HEK293 (cell line): ENCODE measurements around the gene ZNF625.
"Not testable (repeated sequence)": the region's sequence is repeated elsewhere in the genome, so short reads cannot be mapped to it uniquely, and the experiment has no call there.

Experiments
- CTCF ChIA-PET: fragments of 350-600 bp; formaldehyde crosslinking; extraction: SDS; loops from one replicate; lab custom pipeline; 2021; ENCODE audit warnings: antibody characterized with exemption; lab: Yijun Ruan, JAX
- POLR2A ChIA-PET: fragments of 300-600 bp; formaldehyde crosslinking; extraction: SDS; loops from one replicate; lab custom pipeline; 2020; ENCODE audit warnings: antibody characterized with exemption, inconsistent platforms; lab: Yijun Ruan, JAX
- H3K27ac ChIP-seq: fragments of 200-500 bp; sonication (Bioruptor generic); 2 replicates; pipeline ENCODE4 v1.5.1; 2014; ENCODE audit warnings: low read depth, low read length, control low read depth, inconsistent platforms; ENCODE audit errors: extremely low read depth
- H3K36me3 ChIP-seq, 2 experiments: fragments of 200-500 bp in 1 of 2; sonication (Bioruptor generic) in 1 of 2; 1 replicate in 1 of 2; 2 replicates in 1 of 2; pipeline ENCODE4 v1.5.1; 2014 to 2017; ENCODE audit warnings: inconsistent platforms in 2 of 2, low read length in 2 of 2; ENCODE audit not compliant: control insufficient read depth in 2 of 2, insufficient read depth in 1 of 2
- H3K4me1 ChIP-seq: fragments of 200-500 bp; sonication (Bioruptor generic); 2 replicates; pipeline ENCODE4 v1.5.1; 2014; ENCODE audit warnings: mild to moderate bottlenecking, low read length, inconsistent platforms; ENCODE audit not compliant: control insufficient read depth, insufficient read depth
- H3K4me3 ChIP-seq: 2 replicates; pipeline ENCODE4 v1.5.1; 2011; ENCODE audit warnings: low read depth, mild to moderate bottlenecking, control low read depth, low read length, moderate library complexity
- H3K9me3 ChIP-seq: fragments of 200-500 bp; sonication (Bioruptor generic); 2 replicates; pipeline ENCODE4 v1.5.1; 2014; ENCODE audit warnings: low read depth, low read length, inconsistent platforms; ENCODE audit not compliant: control insufficient read depth, insufficient read depth
- BCL11B ChIP-seq: fragments of 450-650 bp; formaldehyde crosslinking; IDR thresholded peaks from 2 replicates; pipeline ENCODE4 v1.5.1; 2016; ENCODE audit warnings: low read depth, missing biosample characterization, missing genetic modification characterization
- MEIS1 ChIP-seq: sonication (generic); formaldehyde crosslinking; IDR thresholded peaks from 2 replicates; pipeline ENCODE4 v1.8.1; 2022; ENCODE audit warnings: missing genetic modification reagents, mild to moderate bottlenecking, borderline replicate concordance
- WT1 ChIP-seq: fragments of 450-650 bp; formaldehyde crosslinking; IDR thresholded peaks from 2 replicates; pipeline ENCODE4 v1.5.1; 2016; ENCODE audit warnings: missing biosample characterization, missing genetic modification characterization
- ZFP69B ChIP-seq: fragments of 450-650 bp; formaldehyde crosslinking; IDR thresholded peaks from 2 replicates; pipeline ENCODE4 v1.5.1; 2016; ENCODE audit warnings: missing biosample characterization, missing genetic modification characterization
- ZIC2 ChIP-seq: fragments of 450-650 bp; formaldehyde crosslinking; IDR thresholded peaks from 2 replicates; pipeline ENCODE4 v1.5.1; 2016; ENCODE audit warnings: missing biosample characterization, missing genetic modification characterization
- ZNF221 ChIP-seq: fragments of 450-650 bp; formaldehyde crosslinking; IDR thresholded peaks from 2 replicates; pipeline ENCODE4 v1.5.1; 2017; ENCODE audit warnings: missing biosample characterization, missing genetic modification characterization, borderline replicate concordance
- ZNF266 ChIP-seq: fragments of 450-650 bp; formaldehyde crosslinking; IDR thresholded peaks from 2 replicates; pipeline ENCODE4 v1.5.1; 2016; ENCODE audit warnings: missing biosample characterization, missing genetic modification characterization, low read depth
- ZNF548 ChIP-seq: fragments of 450-650 bp; formaldehyde crosslinking; IDR thresholded peaks from 2 replicates; pipeline ENCODE4 v1.5.1; 2016; ENCODE audit warnings: missing biosample characterization, missing genetic modification characterization
- TF ChIP-seq, protein P1 (sequence below): fragments of 450-650 bp; formaldehyde crosslinking; IDR thresholded peaks from 2 replicates; pipeline ENCODE4 v1.5.1; 2016; ENCODE audit warnings: missing biosample characterization, missing genetic modification characterization
- TF ChIP-seq, protein P2 (sequence below): fragments of 450-650 bp; formaldehyde crosslinking; IDR thresholded peaks from 2 replicates; pipeline ENCODE4 v1.5.1; 2016; ENCODE audit warnings: missing biosample characterization, missing genetic modification characterization
- TF ChIP-seq, protein P3 (sequence below): fragments of 450-650 bp; formaldehyde crosslinking; IDR thresholded peaks from 2 replicates; pipeline ENCODE4 v1.5.1; 2016; ENCODE audit warnings: missing biosample characterization, missing genetic modification characterization
- TF ChIP-seq, protein P4 (sequence below): IDR thresholded peaks from 2 replicates; pipeline ENCODE4 v1.6.1; 2011; ENCODE audit warnings: mild to moderate bottlenecking, low read depth, low read length, borderline replicate concordance
- TF ChIP-seq, protein P5 (sequence below): fragments of 450-650 bp; formaldehyde crosslinking; IDR thresholded peaks from 2 replicates; pipeline ENCODE4 v1.5.1; 2016; ENCODE audit warnings: missing biosample characterization, missing genetic modification characterization
- TF ChIP-seq, protein P6 (sequence below): fragments of 450-650 bp; IDR thresholded peaks from 2 replicates; pipeline ENCODE4 v1.5.1; 2018; ENCODE audit warnings: missing biosample characterization, mild to moderate bottlenecking, missing genetic modification characterization
- TF ChIP-seq, protein P7 (sequence below): fragments of 450-650 bp; formaldehyde crosslinking; IDR thresholded peaks from 2 replicates; pipeline ENCODE4 v1.5.1; 2016; ENCODE audit warnings: missing biosample characterization, missing genetic modification characterization, borderline replicate concordance
- TF ChIP-seq, protein P8 (sequence below): fragments of 450-650 bp; formaldehyde crosslinking; IDR thresholded peaks from 2 replicates; pipeline ENCODE4 v1.5.1; 2016; ENCODE audit warnings: missing biosample characterization, missing genetic modification characterization

ZNF625 gene

DNA sequence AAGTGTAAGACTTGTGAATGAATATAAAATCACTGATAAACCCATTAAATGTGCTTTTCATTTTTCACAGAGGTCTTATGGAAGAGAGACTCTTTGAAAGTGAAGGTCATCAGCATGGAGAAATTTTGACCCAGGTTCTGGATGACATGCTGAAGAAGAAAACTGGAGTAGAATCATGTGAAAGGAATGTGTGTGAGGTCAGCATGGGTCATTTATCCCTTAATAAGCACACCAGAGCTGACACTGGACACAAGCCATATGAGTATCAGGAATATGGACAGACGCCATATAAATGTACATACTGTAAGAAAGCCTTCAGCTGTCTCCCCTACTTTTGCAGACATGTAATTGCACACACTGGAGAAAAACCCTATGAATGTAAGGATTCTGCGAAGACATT, 45.4 kb downstream of the ZNF625 start (continued):
- no peak for TF ChIP-seq WT1
- TF ChIP-seq, protein P1, sequence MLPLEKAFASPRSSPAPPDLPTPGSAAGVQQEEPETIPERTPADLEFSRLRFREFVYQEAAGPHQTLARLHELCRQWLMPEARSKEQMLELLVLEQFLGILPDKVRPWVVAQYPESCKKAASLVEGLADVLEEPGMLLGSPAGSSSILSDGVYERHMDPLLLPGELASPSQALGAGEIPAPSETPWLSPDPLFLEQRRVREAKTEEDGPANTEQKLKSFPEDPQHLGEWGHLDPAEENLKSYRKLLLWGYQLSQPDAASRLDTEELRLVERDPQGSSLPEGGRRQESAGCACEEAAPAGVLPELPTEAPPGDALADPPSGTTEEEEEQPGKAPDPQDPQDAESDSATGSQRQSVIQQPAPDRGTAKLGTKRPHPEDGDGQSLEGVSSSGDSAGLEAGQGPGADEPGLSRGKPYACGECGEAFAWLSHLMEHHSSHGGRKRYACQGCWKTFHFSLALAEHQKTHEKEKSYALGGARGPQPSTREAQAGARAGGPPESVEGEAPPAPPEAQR (tag by site-specific recombination), result no peak
- TF ChIP-seq, protein P2, sequence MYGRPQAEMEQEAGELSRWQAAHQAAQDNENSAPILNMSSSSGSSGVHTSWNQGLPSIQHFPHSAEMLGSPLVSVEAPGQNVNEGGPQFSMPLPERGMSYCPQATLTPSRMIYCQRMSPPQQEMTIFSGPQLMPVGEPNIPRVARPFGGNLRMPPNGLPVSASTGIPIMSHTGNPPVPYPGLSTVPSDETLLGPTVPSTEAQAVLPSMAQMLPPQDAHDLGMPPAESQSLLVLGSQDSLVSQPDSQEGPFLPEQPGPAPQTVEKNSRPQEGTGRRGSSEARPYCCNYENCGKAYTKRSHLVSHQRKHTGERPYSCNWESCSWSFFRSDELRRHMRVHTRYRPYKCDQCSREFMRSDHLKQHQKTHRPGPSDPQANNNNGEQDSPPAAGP (tag by site-specific recombination), result no peak
- no peak for TF ChIP-seq ZFP69B (tag by site-specific recombination)
- TF ChIP-seq ZNF548, result no peak
- TF ChIP-seq, protein P3, sequence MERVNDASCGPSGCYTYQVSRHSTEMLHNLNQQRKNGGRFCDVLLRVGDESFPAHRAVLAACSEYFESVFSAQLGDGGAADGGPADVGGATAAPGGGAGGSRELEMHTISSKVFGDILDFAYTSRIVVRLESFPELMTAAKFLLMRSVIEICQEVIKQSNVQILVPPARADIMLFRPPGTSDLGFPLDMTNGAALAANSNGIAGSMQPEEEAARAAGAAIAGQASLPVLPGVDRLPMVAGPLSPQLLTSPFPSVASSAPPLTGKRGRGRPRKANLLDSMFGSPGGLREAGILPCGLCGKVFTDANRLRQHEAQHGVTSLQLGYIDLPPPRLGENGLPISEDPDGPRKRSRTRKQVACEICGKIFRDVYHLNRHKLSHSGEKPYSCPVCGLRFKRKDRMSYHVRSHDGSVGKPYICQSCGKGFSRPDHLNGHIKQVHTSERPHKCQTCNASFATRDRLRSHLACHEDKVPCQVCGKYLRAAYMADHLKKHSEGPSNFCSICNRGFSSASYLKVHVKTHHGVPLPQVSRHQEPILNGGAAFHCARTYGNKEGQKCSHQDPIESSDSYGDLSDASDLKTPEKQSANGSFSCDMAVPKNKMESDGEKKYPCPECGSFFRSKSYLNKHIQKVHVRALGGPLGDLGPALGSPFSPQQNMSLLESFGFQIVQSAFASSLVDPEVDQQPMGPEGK (tag by site-specific recombination), result no peak
- TF ChIP-seq MEIS1, result no peak

DNA sequence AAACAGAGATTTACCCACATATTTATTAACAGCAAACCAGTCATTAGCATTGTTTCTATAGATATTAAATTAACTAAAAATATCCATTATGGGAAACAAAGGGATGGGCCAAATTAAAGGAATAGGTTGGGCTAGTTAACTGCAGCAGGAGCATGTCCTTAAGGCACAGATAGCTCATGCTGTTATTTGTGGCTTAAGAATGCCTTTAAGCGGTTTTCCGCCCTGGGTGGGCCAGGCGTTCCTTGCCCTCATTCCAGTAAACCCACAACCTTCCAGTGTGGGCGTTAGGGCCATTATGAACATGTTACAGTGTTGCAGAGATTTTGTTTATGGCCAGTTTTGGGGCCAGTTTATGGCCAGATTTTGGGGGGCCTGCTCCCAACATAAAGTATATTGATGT, 52.6 kb downstream of the ZNF625 start:
- POLR2A ChIA-PET, H3K4me3 ChIP-seq, H3K4me1 ChIP-seq, H3K36me3 ChIP-seq, H3K9me3 ChIP-seq, H3K27ac ChIP-seq: not testable (repeated sequence)
- CTCF ChIA-PET, result interaction anchor here (0.6 kb wide), 1 partner anchor 582 kb away, joined by 4 read pairs; no protein-coding TSS in a partner anchor

DNA sequence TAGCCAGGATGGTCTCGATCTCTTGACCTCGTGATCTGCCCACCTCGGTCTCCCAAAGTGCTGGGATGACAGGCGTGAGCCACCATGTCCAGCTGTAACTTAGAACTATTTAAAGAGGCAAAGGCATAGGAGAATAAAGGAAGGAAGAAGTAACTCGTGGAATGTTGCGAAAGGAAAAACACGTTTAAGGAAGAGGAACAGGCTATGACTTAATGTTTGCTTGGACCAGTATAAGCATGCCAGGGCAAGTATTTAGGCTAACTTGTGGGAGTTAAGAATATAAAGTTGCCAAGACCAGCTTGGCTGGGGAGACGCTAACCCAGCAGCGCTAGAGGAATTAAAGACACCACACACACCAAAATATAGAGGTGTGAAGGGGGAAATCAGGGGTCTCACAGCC, 58.5 kb downstream of the ZNF625 start:
- Histone ChIP-seq H3K27ac (no peak overlapping the region), H3K9me3 (no peaks in the 10 kb centered on the region), H3K4me1 (no peaks in the 10 kb centered on the region), H3K36me3 (no peaks in the 10 kb centered on the region), H3K4me3 (no peak overlapping the region)
- CTCF ChIA-PET, result interaction anchor here (0.7 kb wide), 1 partner anchor 44 kb away, joined by 4 read pairs; no protein-coding TSS in a partner anchor
- POLR2A ChIA-PET, result no interaction called here
- TF ChIP-seq ZNF221 (tag by site-specific recombination), result no peak
- TF ChIP-seq BCL11B (tag by site-specific recombination), result no peak
- TF ChIP-seq, protein P4, sequence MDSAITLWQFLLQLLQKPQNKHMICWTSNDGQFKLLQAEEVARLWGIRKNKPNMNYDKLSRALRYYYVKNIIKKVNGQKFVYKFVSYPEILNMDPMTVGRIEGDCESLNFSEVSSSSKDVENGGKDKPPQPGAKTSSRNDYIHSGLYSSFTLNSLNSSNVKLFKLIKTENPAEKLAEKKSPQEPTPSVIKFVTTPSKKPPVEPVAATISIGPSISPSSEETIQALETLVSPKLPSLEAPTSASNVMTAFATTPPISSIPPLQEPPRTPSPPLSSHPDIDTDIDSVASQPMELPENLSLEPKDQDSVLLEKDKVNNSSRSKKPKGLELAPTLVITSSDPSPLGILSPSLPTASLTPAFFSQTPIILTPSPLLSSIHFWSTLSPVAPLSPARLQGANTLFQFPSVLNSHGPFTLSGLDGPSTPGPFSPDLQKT, result no peak
- TF ChIP-seq, protein P1 (tag by site-specific recombination), result no peak
- TF ChIP-seq, protein P5, sequence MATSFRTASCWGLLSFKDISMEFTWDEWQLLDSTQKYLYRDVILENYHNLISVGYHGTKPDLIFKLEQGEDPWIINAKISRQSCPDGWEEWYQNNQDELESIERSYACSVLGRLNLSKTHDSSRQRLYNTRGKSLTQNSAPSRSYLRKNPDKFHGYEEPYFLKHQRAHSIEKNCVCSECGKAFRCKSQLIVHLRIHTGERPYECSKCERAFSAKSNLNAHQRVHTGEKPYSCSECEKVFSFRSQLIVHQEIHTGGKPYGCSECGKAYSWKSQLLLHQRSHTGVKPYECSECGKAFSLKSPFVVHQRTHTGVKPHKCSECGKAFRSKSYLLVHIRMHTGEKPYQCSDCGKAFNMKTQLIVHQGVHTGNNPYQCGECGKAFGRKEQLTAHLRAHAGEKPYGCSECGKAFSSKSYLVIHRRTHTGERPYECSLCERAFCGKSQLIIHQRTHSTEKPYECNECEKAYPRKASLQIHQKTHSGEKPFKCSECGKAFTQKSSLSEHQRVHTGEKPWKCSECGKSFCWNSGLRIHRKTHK, result no peak
- TF ChIP-seq, protein P6, sequence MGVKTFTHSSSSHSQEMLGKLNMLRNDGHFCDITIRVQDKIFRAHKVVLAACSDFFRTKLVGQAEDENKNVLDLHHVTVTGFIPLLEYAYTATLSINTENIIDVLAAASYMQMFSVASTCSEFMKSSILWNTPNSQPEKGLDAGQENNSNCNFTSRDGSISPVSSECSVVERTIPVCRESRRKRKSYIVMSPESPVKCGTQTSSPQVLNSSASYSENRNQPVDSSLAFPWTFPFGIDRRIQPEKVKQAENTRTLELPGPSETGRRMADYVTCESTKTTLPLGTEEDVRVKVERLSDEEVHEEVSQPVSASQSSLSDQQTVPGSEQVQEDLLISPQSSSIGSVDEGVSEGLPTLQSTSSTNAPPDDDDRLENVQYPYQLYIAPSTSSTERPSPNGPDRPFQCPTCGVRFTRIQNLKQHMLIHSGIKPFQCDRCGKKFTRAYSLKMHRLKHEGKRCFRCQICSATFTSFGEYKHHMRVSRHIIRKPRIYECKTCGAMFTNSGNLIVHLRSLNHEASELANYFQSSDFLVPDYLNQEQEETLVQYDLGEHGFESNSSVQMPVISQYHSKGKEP, result no peak
- TF ChIP-seq, protein P7, sequence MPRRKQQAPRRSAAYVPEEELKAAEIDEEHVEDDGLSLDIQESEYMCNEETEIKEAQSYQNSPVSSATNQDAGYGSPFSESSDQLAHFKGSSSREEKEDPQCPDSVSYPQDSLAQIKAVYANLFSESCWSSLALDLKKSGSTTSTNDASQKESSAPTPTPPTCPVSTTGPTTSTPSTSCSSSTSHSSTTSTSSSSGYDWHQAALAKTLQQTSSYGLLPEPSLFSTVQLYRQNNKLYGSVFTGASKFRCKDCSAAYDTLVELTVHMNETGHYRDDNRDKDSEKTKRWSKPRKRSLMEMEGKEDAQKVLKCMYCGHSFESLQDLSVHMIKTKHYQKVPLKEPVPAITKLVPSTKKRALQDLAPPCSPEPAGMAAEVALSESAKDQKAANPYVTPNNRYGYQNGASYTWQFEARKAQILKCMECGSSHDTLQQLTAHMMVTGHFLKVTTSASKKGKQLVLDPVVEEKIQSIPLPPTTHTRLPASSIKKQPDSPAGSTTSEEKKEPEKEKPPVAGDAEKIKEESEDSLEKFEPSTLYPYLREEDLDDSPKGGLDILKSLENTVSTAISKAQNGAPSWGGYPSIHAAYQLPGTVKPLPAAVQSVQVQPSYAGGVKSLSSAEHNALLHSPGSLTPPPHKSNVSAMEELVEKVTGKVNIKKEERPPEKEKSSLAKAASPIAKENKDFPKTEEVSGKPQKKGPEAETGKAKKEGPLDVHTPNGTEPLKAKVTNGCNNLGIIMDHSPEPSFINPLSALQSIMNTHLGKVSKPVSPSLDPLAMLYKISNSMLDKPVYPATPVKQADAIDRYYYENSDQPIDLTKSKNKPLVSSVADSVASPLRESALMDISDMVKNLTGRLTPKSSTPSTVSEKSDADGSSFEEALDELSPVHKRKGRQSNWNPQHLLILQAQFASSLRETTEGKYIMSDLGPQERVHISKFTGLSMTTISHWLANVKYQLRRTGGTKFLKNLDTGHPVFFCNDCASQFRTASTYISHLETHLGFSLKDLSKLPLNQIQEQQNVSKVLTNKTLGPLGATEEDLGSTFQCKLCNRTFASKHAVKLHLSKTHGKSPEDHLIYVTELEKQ (tag by site-specific recombination), result no peak
- TF ChIP-seq ZIC2 (tag by site-specific recombination), result no peak
- TF ChIP-seq, protein P8, sequence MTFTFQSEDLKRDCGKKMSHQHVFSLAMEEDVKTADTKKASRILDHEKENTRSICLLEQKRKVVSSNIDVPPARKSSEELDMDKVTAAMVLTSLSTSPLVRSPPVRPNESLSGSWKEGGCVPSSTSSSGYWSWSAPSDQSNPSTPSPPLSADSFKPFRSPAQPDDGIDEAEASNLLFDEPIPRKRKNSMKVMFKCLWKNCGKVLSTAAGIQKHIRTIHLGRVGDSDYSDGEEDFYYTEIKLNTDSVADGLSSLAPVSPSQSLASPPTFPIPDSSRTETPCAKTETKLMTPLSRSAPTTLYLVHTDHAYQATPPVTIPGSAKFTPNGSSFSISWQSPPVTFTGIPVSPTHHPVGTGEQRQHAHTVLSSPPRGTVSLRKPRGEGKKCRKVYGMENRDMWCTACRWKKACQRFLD (tag by site-specific recombination), result no peak
- no peak for TF ChIP-seq ZNF266 (tag by site-specific recombination)
